Measurements from ENCODE around the gene TK2. TPM values are rescaled to one million over a fixed set of nuclear protein-coding genes. Genes with fewer than 3 reads are reported as not detected.
A peak's percentile ranks its signal among the peaks of the same experiment; 100 is the strongest.

Gene TK2
- total and polyA plus RNA-seq, 2 experiments from 2014 or later, result 1.8 to 4.2 TPM

DNA sequence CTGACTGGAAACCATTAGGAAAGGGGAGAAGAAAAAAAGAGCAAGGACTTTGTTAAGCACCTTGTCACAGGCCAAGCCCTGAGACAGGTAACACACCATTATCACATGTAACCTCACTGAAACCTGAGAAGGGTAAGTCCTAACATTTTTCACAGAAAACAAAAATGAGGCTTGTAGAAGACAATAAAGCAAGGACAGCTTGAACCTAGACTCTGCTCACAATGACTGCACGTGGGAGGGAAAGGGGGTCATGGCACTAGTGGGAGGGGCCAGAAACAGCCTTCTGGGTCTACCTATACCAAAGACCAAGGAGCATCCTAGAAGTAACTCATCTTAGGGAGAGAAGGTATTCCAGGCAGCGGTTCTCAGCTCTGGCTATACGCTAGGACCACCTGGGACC is 7.5 kb downstream of the TK2 start (continued):
- TF ChIP-seq, protein P1, sequence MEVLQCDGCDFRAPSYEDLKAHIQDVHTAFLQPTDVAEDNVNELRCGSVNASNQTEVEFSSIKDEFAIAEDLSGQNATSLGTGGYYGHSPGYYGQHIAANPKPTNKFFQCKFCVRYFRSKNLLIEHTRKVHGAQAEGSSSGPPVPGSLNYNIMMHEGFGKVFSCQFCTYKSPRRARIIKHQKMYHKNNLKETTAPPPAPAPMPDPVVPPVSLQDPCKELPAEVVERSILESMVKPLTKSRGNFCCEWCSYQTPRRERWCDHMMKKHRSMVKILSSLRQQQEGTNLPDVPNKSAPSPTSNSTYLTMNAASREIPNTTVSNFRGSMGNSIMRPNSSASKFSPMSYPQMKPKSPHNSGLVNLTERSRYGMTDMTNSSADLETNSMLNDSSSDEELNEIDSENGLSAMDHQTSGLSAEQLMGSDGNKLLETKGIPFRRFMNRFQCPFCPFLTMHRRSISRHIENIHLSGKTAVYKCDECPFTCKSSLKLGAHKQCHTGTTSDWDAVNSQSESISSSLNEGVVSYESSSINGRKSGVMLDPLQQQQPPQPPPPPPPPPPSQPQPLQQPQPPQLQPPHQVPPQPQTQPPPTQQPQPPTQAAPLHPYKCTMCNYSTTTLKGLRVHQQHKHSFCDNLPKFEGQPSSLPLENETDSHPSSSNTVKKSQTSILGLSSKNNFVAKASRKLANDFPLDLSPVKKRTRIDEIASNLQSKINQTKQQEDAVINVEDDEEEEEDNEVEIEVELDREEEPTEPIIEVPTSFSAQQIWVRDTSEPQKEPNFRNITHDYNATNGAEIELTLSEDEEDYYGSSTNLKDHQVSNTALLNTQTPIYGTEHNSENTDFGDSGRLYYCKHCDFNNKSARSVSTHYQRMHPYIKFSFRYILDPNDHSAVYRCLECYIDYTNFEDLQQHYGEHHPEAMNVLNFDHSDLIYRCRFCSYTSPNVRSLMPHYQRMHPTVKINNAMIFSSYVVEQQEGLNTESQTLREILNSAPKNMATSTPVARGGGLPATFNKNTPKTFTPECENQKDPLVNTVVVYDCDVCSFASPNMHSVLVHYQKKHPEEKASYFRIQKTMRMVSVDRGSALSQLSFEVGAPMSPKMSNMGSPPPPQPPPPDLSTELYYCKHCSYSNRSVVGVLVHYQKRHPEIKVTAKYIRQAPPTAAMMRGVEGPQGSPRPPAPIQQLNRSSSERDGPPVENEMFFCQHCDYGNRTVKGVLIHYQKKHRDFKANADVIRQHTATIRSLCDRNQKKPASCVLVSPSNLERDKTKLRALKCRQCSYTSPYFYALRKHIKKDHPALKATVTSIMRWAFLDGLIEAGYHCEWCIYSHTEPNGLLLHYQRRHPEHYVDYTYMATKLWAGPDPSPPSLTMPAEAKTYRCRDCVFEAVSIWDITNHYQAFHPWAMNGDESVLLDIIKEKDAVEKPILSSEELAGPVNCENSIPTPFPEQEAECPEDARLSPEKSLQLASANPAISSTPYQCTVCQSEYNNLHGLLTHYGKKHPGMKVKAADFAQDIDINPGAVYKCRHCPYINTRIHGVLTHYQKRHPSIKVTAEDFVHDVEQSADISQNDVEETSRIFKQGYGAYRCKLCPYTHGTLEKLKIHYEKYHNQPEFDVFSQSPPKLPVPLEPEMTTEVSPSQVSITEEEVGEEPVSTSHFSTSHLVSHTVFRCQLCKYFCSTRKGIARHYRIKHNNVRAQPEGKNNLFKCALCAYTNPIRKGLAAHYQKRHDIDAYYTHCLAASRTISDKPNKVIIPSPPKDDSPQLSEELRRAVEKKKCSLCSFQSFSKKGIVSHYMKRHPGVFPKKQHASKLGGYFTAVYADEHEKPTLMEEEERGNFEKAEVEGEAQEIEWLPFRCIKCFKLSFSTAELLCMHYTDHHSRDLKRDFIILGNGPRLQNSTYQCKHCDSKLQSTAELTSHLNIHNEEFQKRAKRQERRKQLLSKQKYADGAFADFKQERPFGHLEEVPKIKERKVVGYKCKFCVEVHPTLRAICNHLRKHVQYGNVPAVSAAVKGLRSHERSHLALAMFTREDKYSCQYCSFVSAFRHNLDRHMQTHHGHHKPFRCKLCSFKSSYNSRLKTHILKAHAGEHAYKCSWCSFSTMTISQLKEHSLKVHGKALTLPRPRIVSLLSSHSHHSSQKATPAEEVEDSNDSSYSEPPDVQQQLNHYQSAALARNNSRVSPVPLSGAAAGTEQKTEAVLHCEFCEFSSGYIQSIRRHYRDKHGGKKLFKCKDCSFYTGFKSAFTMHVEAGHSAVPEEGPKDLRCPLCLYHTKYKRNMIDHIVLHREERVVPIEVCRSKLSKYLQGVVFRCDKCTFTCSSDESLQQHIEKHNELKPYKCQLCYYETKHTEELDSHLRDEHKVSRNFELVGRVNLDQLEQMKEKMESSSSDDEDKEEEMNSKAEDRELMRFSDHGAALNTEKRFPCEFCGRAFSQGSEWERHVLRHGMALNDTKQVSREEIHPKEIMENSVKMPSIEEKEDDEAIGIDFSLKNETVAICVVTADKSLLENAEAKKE (CRISPR knock-in tag; IDR thresholded peaks at IDR 0.05), result no peak
- TF ChIP-seq EZH2 (IDR thresholded peaks at IDR 0.05; ENCODE audit: low read depth, unreplicated experiment), result no peak

DNA sequence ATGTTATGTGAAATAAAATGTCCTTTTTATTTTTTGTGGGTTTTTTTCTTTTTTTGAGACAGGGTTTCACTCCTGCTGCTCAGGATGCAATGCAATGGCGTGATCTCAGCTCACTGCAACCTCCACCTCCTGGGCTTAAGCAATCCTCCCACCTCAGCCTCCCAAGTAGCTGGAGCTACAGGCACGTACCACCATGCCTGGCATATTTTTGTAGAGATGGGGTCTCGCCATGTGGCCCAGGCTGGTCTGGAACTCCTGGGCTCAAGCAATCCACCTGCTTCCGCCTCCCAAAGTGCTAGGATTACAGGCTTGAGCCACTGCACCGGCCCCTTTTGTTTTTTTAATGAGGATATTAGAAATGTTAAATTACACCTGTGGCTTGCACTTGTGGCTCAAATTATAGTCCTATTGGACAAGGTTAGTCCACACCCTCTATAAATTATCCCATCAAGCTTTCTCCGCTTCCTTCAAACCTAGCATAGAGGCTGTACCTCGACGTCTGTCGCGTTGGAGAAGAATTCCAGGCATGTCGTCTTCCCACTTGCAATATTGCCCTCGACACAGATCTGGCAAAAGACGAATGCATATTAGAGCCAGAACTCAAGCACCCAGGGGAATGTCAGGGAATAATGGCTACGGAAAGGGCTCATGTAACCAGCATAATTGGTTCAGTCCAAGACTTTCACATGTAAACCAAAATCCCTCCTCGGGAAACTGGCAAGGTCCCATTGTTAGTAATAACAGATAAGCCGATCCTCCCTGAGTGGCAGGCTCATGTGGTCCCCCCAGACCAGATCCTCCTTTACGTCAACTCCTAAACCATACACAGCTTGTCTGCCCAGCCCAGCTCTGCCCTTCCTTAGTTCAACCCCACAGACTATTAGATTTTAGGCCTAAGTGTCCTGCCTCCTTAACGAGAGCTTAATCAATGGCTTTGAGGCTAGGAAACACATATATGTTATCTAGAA is 8.2 kb downstream of the TK2 start:
- peaks cover 4% of the 10 kb centered on the region for H3K27me3 Mint-ChIP-seq (ENCODE audit: insufficient read depth, low read depth, poor library complexity)
- peak; percentile 50 for ATAC-seq
- Histone ChIP-seq H4K20me1 (replicated peaks; ENCODE audit: insufficient read depth) (no peaks in the 10 kb centered on the region), H3K27me3 (ENCODE audit: insufficient read depth) (no peaks in the 10 kb centered on the region), H3K36me3 (ENCODE audit: insufficient read depth) (no peaks in the 10 kb centered on the region), H3K4me3 (no peak overlapping the region), H3K4me2 (peak overlapping the region; percentile 40), H3F3A (replicated peaks; ENCODE audit: low read depth) (no peaks in the 10 kb centered on the region), H3K79me2 (replicated peaks; ENCODE audit: insufficient read depth) (no peaks in the 10 kb centered on the region), H3K27ac (ENCODE audit: low read depth) (peak overlapping the region; percentile 67; the same call in 1 of the 2 replicates), H3K9me2 (ENCODE audit: insufficient read depth) (no peaks in the 10 kb centered on the region), H3K4me1 (ENCODE audit: insufficient read depth) (peaks cover 16% of the 10 kb centered on the region), H2AFZ (0 out of 2 replicates have a peak overlapping the region, but pooled peaks have one; percentile 19)
- H3K9me3 Mint-ChIP-seq, result no peaks in the 10 kb centered on the region
- peak; percentile 19 for DNase-seq (ENCODE audit: low spot score)
- H3K4me1 Mint-ChIP-seq, result peaks cover 12% of the 10 kb centered on the region
- no peak overlapping the region; the same call in 2 of the 3 replicates for H3K4me3 Mint-ChIP-seq
- peak overlapping the region; percentile 10 for H3K27ac Mint-ChIP-seq
- H3K36me3 Mint-ChIP-seq (ENCODE audit: low read depth), result no peaks in the 10 kb centered on the region; the same call in 2 of the 3 replicates
- TF ChIP-seq EZH2phosphoT487 (IDR thresholded peaks at IDR 0.05; ENCODE audit: unreplicated experiment), result no peak
- no peak for TF ChIP-seq NANOG (IDR thresholded peaks at IDR 0.05; ENCODE audit: borderline replicate concordance)
- no peak for TF ChIP-seq JUNB (IDR thresholded peaks at IDR 0.05; ENCODE audit: unreplicated experiment)
- no peak for TF ChIP-seq ZNF331 (CRISPR knock-in tag; IDR thresholded peaks at IDR 0.05; ENCODE audit: low read depth)
- TF ChIP-seq CREB1 (CRISPR knock-in tag; IDR thresholded peaks at IDR 0.05; ENCODE audit: low read depth), result no peak
- TF ChIP-seq, protein P2, sequence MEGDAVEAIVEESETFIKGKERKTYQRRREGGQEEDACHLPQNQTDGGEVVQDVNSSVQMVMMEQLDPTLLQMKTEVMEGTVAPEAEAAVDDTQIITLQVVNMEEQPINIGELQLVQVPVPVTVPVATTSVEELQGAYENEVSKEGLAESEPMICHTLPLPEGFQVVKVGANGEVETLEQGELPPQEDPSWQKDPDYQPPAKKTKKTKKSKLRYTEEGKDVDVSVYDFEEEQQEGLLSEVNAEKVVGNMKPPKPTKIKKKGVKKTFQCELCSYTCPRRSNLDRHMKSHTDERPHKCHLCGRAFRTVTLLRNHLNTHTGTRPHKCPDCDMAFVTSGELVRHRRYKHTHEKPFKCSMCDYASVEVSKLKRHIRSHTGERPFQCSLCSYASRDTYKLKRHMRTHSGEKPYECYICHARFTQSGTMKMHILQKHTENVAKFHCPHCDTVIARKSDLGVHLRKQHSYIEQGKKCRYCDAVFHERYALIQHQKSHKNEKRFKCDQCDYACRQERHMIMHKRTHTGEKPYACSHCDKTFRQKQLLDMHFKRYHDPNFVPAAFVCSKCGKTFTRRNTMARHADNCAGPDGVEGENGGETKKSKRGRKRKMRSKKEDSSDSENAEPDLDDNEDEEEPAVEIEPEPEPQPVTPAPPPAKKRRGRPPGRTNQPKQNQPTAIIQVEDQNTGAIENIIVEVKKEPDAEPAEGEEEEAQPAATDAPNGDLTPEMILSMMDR (conservative IDR thresholded peaks at IDR 0.05; ENCODE audit: low read depth in 2 of 2), result no peak
- TF ChIP-seq, protein P3, sequence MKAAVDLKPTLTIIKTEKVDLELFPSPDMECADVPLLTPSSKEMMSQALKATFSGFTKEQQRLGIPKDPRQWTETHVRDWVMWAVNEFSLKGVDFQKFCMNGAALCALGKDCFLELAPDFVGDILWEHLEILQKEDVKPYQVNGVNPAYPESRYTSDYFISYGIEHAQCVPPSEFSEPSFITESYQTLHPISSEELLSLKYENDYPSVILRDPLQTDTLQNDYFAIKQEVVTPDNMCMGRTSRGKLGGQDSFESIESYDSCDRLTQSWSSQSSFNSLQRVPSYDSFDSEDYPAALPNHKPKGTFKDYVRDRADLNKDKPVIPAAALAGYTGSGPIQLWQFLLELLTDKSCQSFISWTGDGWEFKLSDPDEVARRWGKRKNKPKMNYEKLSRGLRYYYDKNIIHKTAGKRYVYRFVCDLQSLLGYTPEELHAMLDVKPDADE (IDR thresholded peaks at IDR 0.05), result no peak

All from GM23338 (cell line).